Testis (tissue), 3 donors: ENCODE measurements around the gene SLC35G2. TPM values are rescaled to one million over a fixed set of nuclear protein-coding genes. Genes with fewer than 3 reads are reported as not detected.

ENCODE experiments used
- DNase-seq: peaks from one replicate; pipeline ENCODE4 v3.0.0-alpha.2; 2019
- H3K27ac ChIP-seq, 2 donors: fragments of 200-600 bp; sonication (generic); one replicate each; pipeline ENCODE4 v1.5.1; 2019
- H3K27me3 ChIP-seq: fragments of 200-600 bp; sonication (generic); one replicate; pipeline ENCODE4 v1.5.1; 2019
- H3K36me3 ChIP-seq: fragments of 200-600 bp; sonication (generic); one replicate; pipeline ENCODE4 v1.5.1; 2017; ENCODE audit warnings: low read depth; ENCODE audit errors: missing control alignments
- H3K4me1 ChIP-seq: fragments of 200-600 bp; sonication (generic); one replicate; pipeline ENCODE4 v1.5.1; 2019
- H3K4me3 ChIP-seq, 2 donors: fragments of 200-600 bp; sonication (generic); one replicate each; pipeline ENCODE4 v1.5.1; 2017 to 2019
- H3K9me3 ChIP-seq: fragments of 200-600 bp; sonication (generic); one replicate; pipeline ENCODE4 v1.5.1; 2017
- POLR2A ChIP-seq: fragments of 450-650 bp; IDR thresholded peaks from one replicate; pipeline ENCODE4 v1.6.1; 2017; ENCODE audit warnings: antibody characterized with exemption, mild to moderate bottlenecking, moderate library complexity
- WGBS, 2 donors: methylation state at CpG; one replicate each; pipeline ENCODE4 v1.1.5; 2018; 5-methylcytosine and 5-hydroxymethylcytosine counted together
- intact Hi-C: fragments of 100-400 bp; cut with DNase I; formaldehyde crosslinking; loops from one replicate; pipeline ENCODE4 v1.15.1; 2023; ENCODE audit warnings: low total_unique reads
- polyA plus RNA-seq: library from polyadenylated mRNA; stranded (reverse); fragments of 350-450 nt; fragmentation: Illumina TruSeq; extraction: RNeasy Lipid Tissue Mini Kit (QIAGEN cat#74804); gene quantifications from one replicate; pipeline ENCODE4 v1.2.3, GENCODE V29; 2014; ENCODE audit warnings: low read depth, low replicate concordance; ENCODE audit not compliant: insufficient read depth
- total RNA-seq, 2 donors: library from RNA; depleted of rRNA; stranded (reverse); fragments of >200 nt; gene quantifications; one replicate each; pipeline ENCODE4 v1.2.3, GENCODE V29; 2016
- TF ChIP-seq, protein P1 (sequence below), 3 experiments: fragments of 450-650 bp in 2 of 3; fragments of 200-600 bp in 1 of 3; sonication (generic) in 1 of 3; IDR thresholded peaks; one replicate each; pipeline ENCODE4 v1.5.1; 2016 to 2019; ENCODE audit warnings: antibody characterized with exemption in 3 of 3, mild to moderate bottlenecking in 2 of 3, moderate library complexity in 1 of 3

SLC35G2 gene
- total and polyA plus RNA-seq, 3 donors from 2014 or later: 21.1 to 22.4 (median 22.1) TPM

DNA sequence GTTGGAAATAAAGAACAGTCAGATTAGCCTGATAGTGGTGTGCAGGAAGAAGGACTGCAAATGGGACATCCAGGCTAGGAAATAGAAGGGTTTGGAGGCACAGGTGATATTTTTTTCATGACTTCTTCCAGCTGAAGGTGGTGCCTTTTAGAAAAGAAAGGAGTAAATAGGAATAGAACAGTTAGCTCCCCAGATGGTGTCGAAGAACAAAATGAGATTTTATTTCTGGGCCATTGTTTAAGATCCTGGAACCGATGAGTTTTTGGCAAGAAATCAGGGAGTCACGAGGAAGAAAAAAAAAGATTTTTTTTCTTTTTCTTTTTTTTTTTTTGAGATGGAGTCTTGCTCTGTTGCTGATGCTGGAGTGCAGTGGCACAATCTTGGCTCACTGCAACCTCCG, 33.3 kb downstream of the SLC35G2 start:
- 78 to 81% methylated on average over 4 of the region's 4 CpGs for WGBS, 2 donors
- DNase-seq: no peak
- no peak overlapping the region for H3K27ac ChIP-seq
- intact Hi-C loops: no loop called here
- H3K4me1 ChIP-seq: no peaks in the 10 kb centered on the region
- TF ChIP-seq, protein P1, sequence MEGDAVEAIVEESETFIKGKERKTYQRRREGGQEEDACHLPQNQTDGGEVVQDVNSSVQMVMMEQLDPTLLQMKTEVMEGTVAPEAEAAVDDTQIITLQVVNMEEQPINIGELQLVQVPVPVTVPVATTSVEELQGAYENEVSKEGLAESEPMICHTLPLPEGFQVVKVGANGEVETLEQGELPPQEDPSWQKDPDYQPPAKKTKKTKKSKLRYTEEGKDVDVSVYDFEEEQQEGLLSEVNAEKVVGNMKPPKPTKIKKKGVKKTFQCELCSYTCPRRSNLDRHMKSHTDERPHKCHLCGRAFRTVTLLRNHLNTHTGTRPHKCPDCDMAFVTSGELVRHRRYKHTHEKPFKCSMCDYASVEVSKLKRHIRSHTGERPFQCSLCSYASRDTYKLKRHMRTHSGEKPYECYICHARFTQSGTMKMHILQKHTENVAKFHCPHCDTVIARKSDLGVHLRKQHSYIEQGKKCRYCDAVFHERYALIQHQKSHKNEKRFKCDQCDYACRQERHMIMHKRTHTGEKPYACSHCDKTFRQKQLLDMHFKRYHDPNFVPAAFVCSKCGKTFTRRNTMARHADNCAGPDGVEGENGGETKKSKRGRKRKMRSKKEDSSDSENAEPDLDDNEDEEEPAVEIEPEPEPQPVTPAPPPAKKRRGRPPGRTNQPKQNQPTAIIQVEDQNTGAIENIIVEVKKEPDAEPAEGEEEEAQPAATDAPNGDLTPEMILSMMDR (IDR thresholded peaks at IDR 0.05): no peak
- TF ChIP-seq POLR2A: no peak
- no peak overlapping the region for H3K4me3 ChIP-seq
- H3K36me3 ChIP-seq: no peaks in the 10 kb centered on the region
- H3K9me3 ChIP-seq: no peaks in the 10 kb centered on the region
- no peaks in the 10 kb centered on the region for H3K27me3 ChIP-seq

DNA sequence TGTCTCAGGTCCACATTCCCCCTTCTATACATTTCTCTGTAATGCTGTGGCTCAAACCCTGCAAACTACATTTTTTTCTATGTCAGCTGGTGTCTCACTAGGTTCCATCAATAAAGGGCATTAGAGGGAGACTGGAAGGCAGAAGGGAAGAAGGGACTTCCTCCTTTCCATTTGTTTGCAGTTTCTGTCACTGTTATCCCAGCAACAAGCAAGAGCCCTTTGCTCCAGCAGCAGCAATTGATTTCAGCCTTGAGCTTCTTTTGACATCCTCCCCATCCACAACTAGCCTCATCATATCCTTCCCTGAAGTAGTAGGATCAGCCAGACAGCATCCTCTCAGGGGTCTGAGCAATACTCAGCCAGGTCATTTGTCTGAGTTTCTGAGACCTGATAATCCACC, 37.7 kb downstream of the SLC35G2 start:
- TF ChIP-seq, protein P1 (IDR thresholded peaks at IDR 0.05): no peak
- TF ChIP-seq POLR2A: no peak
- Histone ChIP-seq H3K27me3 (no peaks in the 10 kb centered on the region), H3K9me3 (no peaks in the 10 kb centered on the region), H3K27ac (no peak overlapping the region), H3K4me3 (no peak overlapping the region), H3K4me1 (peaks cover 9% of the 10 kb centered on the region), H3K36me3 (no peaks in the 10 kb centered on the region)
- intact Hi-C loops: no loop called here
- DNase-seq: no peak

DNA sequence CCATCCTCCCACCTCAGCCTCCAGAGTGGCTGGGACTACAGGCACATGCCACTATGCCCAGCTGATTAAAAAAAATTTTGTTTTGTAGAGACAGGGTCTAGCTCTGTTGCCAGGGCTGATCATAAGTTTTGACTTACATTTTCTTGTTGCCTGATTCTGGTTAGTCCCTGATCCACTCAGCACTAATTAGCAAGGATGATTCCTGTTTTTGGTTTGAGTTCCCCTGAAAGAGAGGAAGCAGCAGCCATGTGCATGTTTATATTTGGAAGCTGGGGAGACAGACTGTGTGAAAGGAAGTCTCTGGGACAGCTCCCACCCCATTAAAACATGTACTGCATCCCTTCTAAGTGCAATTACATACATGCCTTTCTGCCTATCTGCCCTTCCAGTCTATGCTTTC, 39.5 kb downstream of the SLC35G2 start:
- DNase-seq: no peak
- intact Hi-C loops: no loop called here
- TF ChIP-seq, protein P1 (IDR thresholded peaks at IDR 0.05): no peak
- TF ChIP-seq POLR2A: no peak

DNA sequence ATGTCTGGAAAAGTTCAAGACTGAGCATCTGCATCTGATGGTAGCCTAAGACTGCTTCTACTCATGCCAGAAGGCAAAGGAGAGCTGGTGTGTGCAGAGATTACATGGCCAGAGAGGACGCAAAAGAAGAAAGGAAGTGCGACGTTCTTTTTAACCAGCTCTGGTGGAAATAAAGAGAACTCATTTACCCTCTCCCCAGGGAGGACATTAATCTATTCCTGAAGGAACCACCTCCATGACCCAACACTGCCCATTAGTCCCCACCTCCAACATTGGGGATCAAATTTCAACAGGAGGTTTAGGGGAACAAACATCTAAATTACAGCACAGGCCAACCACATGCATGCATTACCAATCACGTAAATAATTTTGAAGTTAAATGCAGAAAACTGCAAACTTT, 41.6 kb downstream of the SLC35G2 start:
- 29 to 35% methylated on average over 4 of the region's 4 CpGs for WGBS, 2 donors
- H3K4me3 ChIP-seq: peak overlapping the region in 1 of 2 donors; percentile 88
- DNase-seq: no peak
- H3K27me3 ChIP-seq: no peaks in the 10 kb centered on the region
- TF ChIP-seq POLR2A: no peak
- TF ChIP-seq, protein P1 (IDR thresholded peaks at IDR 0.05): no peak
- H3K9me3 ChIP-seq: no peaks in the 10 kb centered on the region
- intact Hi-C loops: no loop called here
- peak overlapping the region in 1 of 2 donors; percentile 97 for H3K27ac ChIP-seq
- peaks cover 14% of the 10 kb centered on the region for H3K4me1 ChIP-seq
- H3K36me3 ChIP-seq: no peaks in the 10 kb centered on the region

More for the DNA sequence above, 39.5 kb downstream of the SLC35G2 start:
- no peak overlapping the region for H3K4me3 ChIP-seq
- H3K27ac ChIP-seq: no peak overlapping the region
- no peaks in the 10 kb centered on the region for H3K27me3 ChIP-seq
- H3K36me3 ChIP-seq: no peaks in the 10 kb centered on the region
- H3K4me1 ChIP-seq: peaks cover 12% of the 10 kb centered on the region
- H3K9me3 ChIP-seq: no peaks in the 10 kb centered on the region

GRCh38 chr3:136861890-136862616, 43.1 kb downstream of the SLC35G2 start, which contains the start of gene NCK1:
TSS of gene NCK1 (plus strand) at chr3:136862208. CDS start at chr3:136928002, 65,794 bp downstream.
- intact Hi-C loops: no loop called here
- H3K36me3 ChIP-seq: no peaks in the 10 kb centered on the region
- peaks cover 14% of the 10 kb centered on the region for H3K4me1 ChIP-seq
- peak within 1 kb of the TSS; percentile 95 to 97 for H3K27ac ChIP-seq
- TF ChIP-seq POLR2A: peak; percentile 83
- TF ChIP-seq, protein P1 (IDR thresholded peaks at IDR 0.05): no peak
- no peaks in the 10 kb centered on the region for H3K27me3 ChIP-seq
- peak; percentile 99 for DNase-seq
- peak within 1 kb of the TSS; percentile 88 to 89 for H3K4me3 ChIP-seq
- no peaks in the 10 kb centered on the region for H3K9me3 ChIP-seq
- 0% methylated on average over 3 to 51 of the region's 67 CpGs for WGBS, 2 donors
